Esophagus squamous epithelium (tissue), 4 donors: ENCODE results near the gene ATP11A.

Source experiments
- CTCF ChIP-seq, 6 experiments: fragments of 450-650 bp in 4 of 6; fragments of 200-600 bp in 2 of 6; sonication (generic) in 2 of 6; IDR thresholded peaks; one replicate each; pipeline ENCODE4 v1.5.1; 2016 to 2019; ENCODE audit warnings: antibody characterized with exemption in 6 of 6, mild to moderate bottlenecking in 4 of 6, moderate library complexity in 4 of 6
- POLR2A ChIP-seq, 4 donors: fragments of 450-650 bp; IDR thresholded peaks; one replicate each; pipeline ENCODE4 v1.6.1; 2017; ENCODE audit warnings: antibody characterized with exemption in 4 of 4, mild to moderate bottlenecking in 4 of 4, moderate library complexity in 3 of 4

GRCh38 chr13:112855859-112856258 lies 166.0 kb downstream of the ATP11A start:
- TF ChIP-seq CTCF (IDR thresholded peaks at IDR 0.05) (no peak), POLR2A (IDR thresholded peaks at IDR 0.05) (no peak)
